ENCODE measurements around the gene MBTD1.

The MBTD1 gene

DNA sequence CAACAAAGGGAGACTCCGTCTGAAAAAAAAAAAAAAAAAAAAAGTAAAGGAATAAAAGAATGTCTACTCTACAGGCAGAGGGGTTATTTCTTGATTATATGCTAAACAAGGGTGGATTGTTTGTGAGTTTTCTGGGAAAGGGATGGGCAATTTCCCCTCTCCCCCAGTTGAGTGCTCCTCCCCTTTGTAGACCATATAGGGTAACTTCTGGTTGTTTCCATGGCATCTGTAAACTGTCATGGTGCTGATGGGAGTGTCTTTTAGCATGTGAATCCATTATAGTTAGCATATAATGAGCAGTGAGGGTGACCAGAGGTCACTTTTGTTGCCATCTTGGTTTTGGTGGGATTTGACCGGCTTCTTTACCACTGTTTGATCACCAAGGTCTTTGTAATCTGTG is 110.7 kb downstream of the MBTD1 start:
- H2AK5ac ChIP-seq (ENCODE audit: low read length, severe bottlenecking): no peak overlapping the region
- H3K9ac ChIP-seq (ENCODE audit: low read length): no peak overlapping the region
- H3K4me2 ChIP-seq (ENCODE audit: low read length, poor library complexity, severe bottlenecking): no peak overlapping the region
- no peak overlapping the region for H2BK15ac ChIP-seq (ENCODE audit: low read depth, poor library complexity, severe bottlenecking)
- H3K4ac ChIP-seq (ENCODE audit: low read depth in 1 of 2, low read length in 2 of 2): no peak overlapping the region
- H3K27me3 ChIP-seq (ENCODE audit: control insufficient read depth in 1 of 2, insufficient read depth in 1 of 2, low read length in 2 of 2): no peaks in the 10 kb centered on the region
- H3K36me3 ChIP-seq (ENCODE audit: control insufficient read depth in 1 of 2, insufficient read depth in 2 of 2, low read depth in 1 of 2, low read length in 2 of 2): no peaks in the 10 kb centered on the region
- no peak overlapping the region for H3K23ac ChIP-seq (ENCODE audit: low read length in 2 of 2)
- 93% methylated on average over 2 of the region's 2 CpGs for WGBS
- H2BK5ac ChIP-seq (ENCODE audit: low read depth, low read length, poor library complexity, severe bottlenecking): no peak overlapping the region
- no peak overlapping the region for H2BK12ac ChIP-seq (ENCODE audit: low read length in 2 of 2)
- no peaks in the 10 kb centered on the region for H3K9me3 ChIP-seq (ENCODE audit: control insufficient read depth, low read length)
- H3K27ac ChIP-seq (ENCODE audit: low read length, poor library complexity, severe bottlenecking): no peak overlapping the region
- H3K4me1 ChIP-seq (ENCODE audit: control insufficient read depth, insufficient read depth, low read depth, low read length): peaks cover 1% of the 10 kb centered on the region
- H3K14ac ChIP-seq (ENCODE audit: low read length in 2 of 2): no peak overlapping the region
- no peak overlapping the region for H4K8ac ChIP-seq (ENCODE audit: low read length)
- no peak for DNase-seq
- no peak overlapping the region for H4K91ac ChIP-seq (ENCODE audit: low read length)
- H2AFZ ChIP-seq (ENCODE audit: low read depth, low read length): no peak overlapping the region
- no peak overlapping the region for H2BK120ac ChIP-seq (ENCODE audit: low read depth, low read length)
- no peak overlapping the region for H3K4me3 ChIP-seq (ENCODE audit: insufficient read depth in 1 of 2, low read depth in 1 of 2, low read length in 2 of 2)
- no peak overlapping the region for H3K18ac ChIP-seq (ENCODE audit: low read depth in 1 of 2, low read length in 2 of 2)
- H3K79me1 ChIP-seq (replicated peaks; ENCODE audit: low read length, poor library complexity, severe bottlenecking): no peaks in the 10 kb centered on the region

DNA sequence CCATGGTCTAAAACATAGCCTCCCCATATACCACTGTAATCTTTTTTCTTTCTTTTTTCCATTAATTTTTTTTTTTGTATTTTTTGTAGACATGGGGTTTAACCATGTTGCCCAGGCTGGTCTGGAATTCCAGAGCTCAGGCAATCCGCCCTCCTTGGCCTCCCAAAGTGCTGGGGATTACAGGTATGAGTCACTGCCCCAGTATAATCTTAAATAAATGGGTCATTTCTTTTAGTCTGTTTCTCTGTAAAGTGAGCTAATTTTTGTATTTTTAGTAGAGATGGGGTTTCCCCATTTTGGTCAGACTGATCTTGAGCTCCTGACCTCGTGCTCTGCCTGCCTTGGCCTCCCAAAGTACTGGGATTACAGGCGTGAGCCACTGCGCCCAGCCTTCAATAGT is 112.2 kb downstream of the MBTD1 start:
- Histone ChIP-seq H3K9ac (ENCODE audit: low read length) (peak overlapping the region; percentile 39), H3K4me1 (ENCODE audit: control insufficient read depth, insufficient read depth, low read depth, low read length) (peaks cover 1% of the 10 kb centered on the region), H3K27ac (ENCODE audit: low read length, poor library complexity, severe bottlenecking) (no peak overlapping the region), H3K4ac (ENCODE audit: low read depth in 1 of 2, low read length in 2 of 2) (no peak overlapping the region), H3K23ac (ENCODE audit: low read length in 2 of 2) (no peak overlapping the region), H4K8ac (ENCODE audit: low read length) (no peak overlapping the region), H3K9me3 (ENCODE audit: control insufficient read depth, low read length) (no peaks in the 10 kb centered on the region), H2AK5ac (ENCODE audit: low read length, severe bottlenecking) (no peak overlapping the region), H3K79me1 (replicated peaks; ENCODE audit: low read length, poor library complexity, severe bottlenecking) (no peaks in the 10 kb centered on the region), H3K14ac (ENCODE audit: low read length in 2 of 2) (no peak overlapping the region), H2BK120ac (ENCODE audit: low read depth, low read length) (no peak overlapping the region), H3K4me2 (ENCODE audit: low read length, poor library complexity, severe bottlenecking) (no peak overlapping the region), H3K18ac (ENCODE audit: low read depth in 1 of 2, low read length in 2 of 2) (no peak overlapping the region), H2BK12ac (ENCODE audit: low read length in 2 of 2) (no peak overlapping the region), H2AFZ (ENCODE audit: low read depth, low read length) (no peak overlapping the region), H4K91ac (ENCODE audit: low read length) (no peak overlapping the region), H2BK5ac (ENCODE audit: low read depth, low read length, poor library complexity, severe bottlenecking) (no peak overlapping the region), H3K4me3 (ENCODE audit: insufficient read depth in 1 of 2, low read depth in 1 of 2, low read length in 2 of 2) (no peak overlapping the region), H3K36me3 (ENCODE audit: control insufficient read depth in 1 of 2, insufficient read depth in 2 of 2, low read depth in 1 of 2, low read length in 2 of 2) (no peaks in the 10 kb centered on the region), H3K27me3 (ENCODE audit: control insufficient read depth in 1 of 2, insufficient read depth in 1 of 2, low read length in 2 of 2) (no peaks in the 10 kb centered on the region), H2BK15ac (ENCODE audit: low read depth, poor library complexity, severe bottlenecking) (no peak overlapping the region)
- 87% methylated on average over 4 of the region's 4 CpGs for WGBS
- DNase-seq: no peak

DNA sequence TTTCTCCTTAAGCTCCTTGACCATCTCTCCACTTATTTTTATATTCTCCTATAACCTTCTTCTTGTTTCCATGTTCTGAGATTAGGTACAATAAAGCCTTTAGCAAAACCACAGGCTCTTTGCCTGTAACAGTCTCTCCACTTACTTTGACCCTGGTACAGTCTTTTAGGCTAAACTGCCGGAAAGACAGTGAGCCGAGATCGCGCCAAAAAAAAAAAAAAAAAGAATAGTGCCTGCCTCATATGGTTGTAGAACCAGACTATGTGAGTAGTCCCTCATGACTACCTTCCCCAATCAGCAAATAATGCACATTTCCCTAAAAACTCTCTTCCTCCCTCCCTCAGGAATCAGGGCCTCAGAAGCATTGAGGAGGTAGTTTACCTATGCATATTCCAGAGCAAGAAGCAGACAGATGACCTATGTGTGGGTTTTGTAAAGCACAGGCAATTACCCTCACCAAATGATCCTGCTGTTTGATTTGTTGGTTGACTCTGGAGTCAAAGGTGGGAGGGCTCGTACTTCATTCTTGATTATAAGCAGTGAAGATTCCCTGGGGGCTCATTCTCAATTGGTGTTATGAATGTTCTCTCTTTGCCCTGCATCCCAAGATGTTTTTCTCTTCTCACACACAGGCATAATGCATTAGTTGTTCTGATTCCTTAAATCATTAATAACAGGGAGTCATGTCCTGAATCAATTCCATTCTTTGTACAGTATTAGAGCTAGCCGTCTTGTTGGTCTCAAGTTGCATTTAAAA is 115.4 kb downstream of the MBTD1 start:
- no peak overlapping the region for H4K8ac ChIP-seq (ENCODE audit: low read length)
- H3K79me1 ChIP-seq (replicated peaks; ENCODE audit: low read length, poor library complexity, severe bottlenecking): no peaks in the 10 kb centered on the region
- H3K27me3 ChIP-seq (ENCODE audit: control insufficient read depth in 1 of 2, insufficient read depth in 1 of 2, low read length in 2 of 2): no peaks in the 10 kb centered on the region
- no peak overlapping the region for H2AFZ ChIP-seq (ENCODE audit: low read depth, low read length)
- no peaks in the 10 kb centered on the region for H3K9me3 ChIP-seq (ENCODE audit: control insufficient read depth, low read length)
- H3K4ac ChIP-seq (ENCODE audit: low read depth in 1 of 2, low read length in 2 of 2): no peak overlapping the region
- no peaks in the 10 kb centered on the region for H3K36me3 ChIP-seq (ENCODE audit: control insufficient read depth in 1 of 2, insufficient read depth in 2 of 2, low read depth in 1 of 2, low read length in 2 of 2)
- H3K4me1 ChIP-seq (ENCODE audit: control insufficient read depth, insufficient read depth, low read depth, low read length): no peaks in the 10 kb centered on the region
- no peak overlapping the region for H2BK12ac ChIP-seq (ENCODE audit: low read length in 2 of 2)
- no peak overlapping the region for H2BK120ac ChIP-seq (ENCODE audit: low read depth, low read length)
- H4K91ac ChIP-seq (ENCODE audit: low read length): no peak overlapping the region
- no peak overlapping the region for H3K4me2 ChIP-seq (ENCODE audit: low read length, poor library complexity, severe bottlenecking)
- H3K18ac ChIP-seq (ENCODE audit: low read depth in 1 of 2, low read length in 2 of 2): no peak overlapping the region
- no peak overlapping the region for H2AK5ac ChIP-seq (ENCODE audit: low read length, severe bottlenecking)
- H2BK15ac ChIP-seq (ENCODE audit: low read depth, poor library complexity, severe bottlenecking): no peak overlapping the region
- no peak for DNase-seq
- no peak overlapping the region for H3K23ac ChIP-seq (ENCODE audit: low read length in 2 of 2)
- no peak overlapping the region for H3K4me3 ChIP-seq (ENCODE audit: insufficient read depth in 1 of 2, low read depth in 1 of 2, low read length in 2 of 2)
- no peak overlapping the region for H2BK5ac ChIP-seq (ENCODE audit: low read depth, low read length, poor library complexity, severe bottlenecking)
- H3K14ac ChIP-seq (ENCODE audit: low read length in 2 of 2): no peak overlapping the region
- WGBS: 90% methylated on average over 1 of the region's 6 CpGs
- H3K9ac ChIP-seq (ENCODE audit: low read length): no peak overlapping the region
- no peak overlapping the region for H3K27ac ChIP-seq (ENCODE audit: low read length, poor library complexity, severe bottlenecking)

DNA sequence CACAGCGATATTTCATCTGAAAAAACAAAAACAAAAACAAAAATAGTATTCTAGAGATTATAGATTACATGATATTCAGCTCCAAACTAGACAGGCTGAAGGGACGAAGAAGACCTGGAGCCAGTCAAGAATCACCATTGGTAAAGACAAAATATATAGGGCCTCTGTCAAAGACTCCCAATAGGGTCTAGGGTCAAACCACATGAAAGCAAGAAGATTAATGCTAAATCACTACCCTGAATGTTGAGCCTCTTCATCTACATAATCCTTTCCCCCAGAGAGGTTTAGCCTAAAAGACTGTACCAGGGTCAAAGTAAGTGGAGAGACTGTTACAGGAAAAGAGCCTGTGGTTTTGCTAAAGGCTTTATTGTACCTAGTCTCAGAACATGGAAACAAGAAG is 117.3 kb downstream of the MBTD1 start:
- DNase-seq: no peak
- Histone ChIP-seq H2BK12ac (ENCODE audit: low read length in 2 of 2) (no peak overlapping the region), H2AFZ (ENCODE audit: low read depth, low read length) (no peak overlapping the region), H4K8ac (ENCODE audit: low read length) (no peak overlapping the region), H3K4me3 (ENCODE audit: insufficient read depth in 1 of 2, low read depth in 1 of 2, low read length in 2 of 2) (no peak overlapping the region), H2AK5ac (ENCODE audit: low read length, severe bottlenecking) (no peak overlapping the region), H3K79me1 (replicated peaks; ENCODE audit: low read length, poor library complexity, severe bottlenecking) (no peaks in the 10 kb centered on the region), H3K4ac (ENCODE audit: low read depth in 1 of 2, low read length in 2 of 2) (no peak overlapping the region), H2BK120ac (ENCODE audit: low read depth, low read length) (no peak overlapping the region), H3K36me3 (ENCODE audit: control insufficient read depth in 1 of 2, insufficient read depth in 2 of 2, low read depth in 1 of 2, low read length in 2 of 2) (no peaks in the 10 kb centered on the region), H3K27me3 (ENCODE audit: control insufficient read depth in 1 of 2, insufficient read depth in 1 of 2, low read length in 2 of 2) (no peaks in the 10 kb centered on the region), H3K14ac (ENCODE audit: low read length in 2 of 2) (no peak overlapping the region), H2BK15ac (ENCODE audit: low read depth, poor library complexity, severe bottlenecking) (no peak overlapping the region), H3K4me1 (ENCODE audit: control insufficient read depth, insufficient read depth, low read depth, low read length) (no peaks in the 10 kb centered on the region), H3K9me3 (ENCODE audit: control insufficient read depth, low read length) (no peaks in the 10 kb centered on the region), H4K91ac (ENCODE audit: low read length) (no peak overlapping the region), H3K4me2 (ENCODE audit: low read length, poor library complexity, severe bottlenecking) (no peak overlapping the region), H3K18ac (ENCODE audit: low read depth in 1 of 2, low read length in 2 of 2) (no peak overlapping the region), H2BK5ac (ENCODE audit: low read depth, low read length, poor library complexity, severe bottlenecking) (no peak overlapping the region), H3K27ac (ENCODE audit: low read length, poor library complexity, severe bottlenecking) (no peak overlapping the region), H3K9ac (ENCODE audit: low read length) (no peak overlapping the region), H3K23ac (ENCODE audit: low read length in 2 of 2) (no peak overlapping the region)
- 89% methylated on average over 1 of the region's 2 CpGs for WGBS

Measured in mesenchymal stem cell (in vitro differentiated cells and primary cell).